Cardiac atrium fibroblast (primary cell): Measurements from ENCODE around the gene RPL23. TPM values are rescaled to one million over a fixed set of nuclear protein-coding genes. Genes with fewer than 3 reads are reported as not detected.

Source experiments
- total RNA-seq: library from RNA; depleted of rRNA; stranded (reverse); fragments of >200 nt; gene quantifications from 2 replicates; pipeline ENCODE4 v1.2.3, GENCODE V29; 2015

Gene RPL23
- total RNA-seq, result 1,484 and 1,693 TPM in 2 replicates

DNA sequence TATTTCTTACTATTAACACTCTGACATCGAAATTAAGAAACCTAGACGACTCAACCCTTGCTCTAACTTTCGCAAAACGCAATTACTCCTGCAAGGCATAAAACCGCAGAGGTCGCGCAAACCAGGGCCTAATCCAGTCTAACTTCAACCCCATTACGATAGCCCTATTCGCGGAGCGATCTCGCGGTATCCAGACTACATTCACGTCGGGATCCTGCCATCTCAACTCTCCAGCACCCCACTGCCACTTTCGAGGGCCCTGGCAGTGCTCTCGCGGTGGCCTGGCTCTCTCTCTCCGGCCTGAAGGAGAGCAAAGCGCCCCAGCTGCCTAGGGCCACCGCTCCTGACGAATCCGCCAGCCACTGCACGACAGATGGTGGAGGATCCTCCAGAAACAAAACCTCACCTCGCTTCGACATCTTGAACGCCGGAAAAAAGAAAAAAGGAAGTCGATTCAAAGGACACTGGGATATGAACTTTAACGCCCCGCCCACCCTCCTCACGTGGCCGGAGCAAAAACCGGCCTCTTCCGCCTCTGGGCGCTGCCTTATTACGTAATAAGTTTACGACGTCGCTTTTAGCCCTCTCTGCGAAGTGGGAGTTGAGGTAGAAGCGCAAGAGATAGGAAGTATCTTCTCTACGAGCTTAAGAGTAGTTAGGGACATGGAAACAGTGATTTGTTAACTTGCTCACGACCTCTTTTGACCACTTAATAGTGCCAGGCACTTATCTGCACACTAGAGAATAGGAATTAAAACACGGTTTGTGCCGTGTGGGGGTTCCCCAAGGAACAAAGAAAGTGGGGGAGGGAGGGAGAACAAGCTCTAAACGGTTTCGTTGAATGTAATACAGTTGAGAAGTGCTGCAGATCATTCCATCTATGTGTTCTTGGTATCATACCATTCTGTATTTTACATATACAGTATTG, at the start of gene RPL23:
Gene RPL23 (minus strand): TSS at position 430 of the 928 bp plus-strand sequence. CDS start 11 bp downstream, at position 419.

DNA sequence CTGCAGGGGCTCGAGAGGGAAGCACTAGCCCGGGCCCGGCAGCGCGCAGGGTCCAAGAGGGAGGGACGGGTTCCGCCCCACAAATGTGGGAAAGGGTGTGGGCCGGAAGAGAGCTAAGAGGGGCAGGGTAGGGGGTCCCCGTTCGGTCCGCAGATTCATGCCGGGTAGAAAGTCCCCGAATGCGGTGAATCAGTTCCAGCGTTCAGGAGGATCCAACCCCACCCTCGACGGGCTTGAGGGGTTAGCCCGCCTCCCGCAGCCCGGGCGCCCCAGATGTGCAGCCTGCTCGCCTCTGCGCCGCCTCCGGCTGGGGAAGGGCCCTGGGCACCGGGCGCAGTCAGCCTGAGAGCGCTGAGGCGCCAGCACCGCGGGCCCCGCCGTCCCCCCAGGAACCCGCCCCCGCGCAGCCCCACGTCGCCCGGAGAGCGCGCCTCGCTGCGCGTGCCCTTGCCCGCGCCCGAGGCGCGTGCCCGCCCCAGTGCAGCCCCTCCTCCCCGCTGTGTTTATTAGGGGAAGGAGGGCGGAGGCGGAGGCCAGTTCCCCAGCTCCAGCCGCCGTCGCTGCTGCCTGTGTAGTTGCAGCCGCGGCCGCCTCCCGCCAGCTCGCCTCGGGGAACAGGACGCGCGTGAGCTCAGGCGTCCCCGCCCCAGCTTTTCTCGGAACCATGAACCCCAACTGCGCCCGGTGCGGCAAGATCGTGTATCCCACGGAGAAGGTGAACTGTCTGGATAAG, 16.2 kb upstream of the RPL23 start, which contains the start of gene LASP1:
Gene LASP1 (plus strand): TSS at position 533 of the 733 bp plus-strand sequence. CDS start 132 bp downstream, at position 665.

DNA sequence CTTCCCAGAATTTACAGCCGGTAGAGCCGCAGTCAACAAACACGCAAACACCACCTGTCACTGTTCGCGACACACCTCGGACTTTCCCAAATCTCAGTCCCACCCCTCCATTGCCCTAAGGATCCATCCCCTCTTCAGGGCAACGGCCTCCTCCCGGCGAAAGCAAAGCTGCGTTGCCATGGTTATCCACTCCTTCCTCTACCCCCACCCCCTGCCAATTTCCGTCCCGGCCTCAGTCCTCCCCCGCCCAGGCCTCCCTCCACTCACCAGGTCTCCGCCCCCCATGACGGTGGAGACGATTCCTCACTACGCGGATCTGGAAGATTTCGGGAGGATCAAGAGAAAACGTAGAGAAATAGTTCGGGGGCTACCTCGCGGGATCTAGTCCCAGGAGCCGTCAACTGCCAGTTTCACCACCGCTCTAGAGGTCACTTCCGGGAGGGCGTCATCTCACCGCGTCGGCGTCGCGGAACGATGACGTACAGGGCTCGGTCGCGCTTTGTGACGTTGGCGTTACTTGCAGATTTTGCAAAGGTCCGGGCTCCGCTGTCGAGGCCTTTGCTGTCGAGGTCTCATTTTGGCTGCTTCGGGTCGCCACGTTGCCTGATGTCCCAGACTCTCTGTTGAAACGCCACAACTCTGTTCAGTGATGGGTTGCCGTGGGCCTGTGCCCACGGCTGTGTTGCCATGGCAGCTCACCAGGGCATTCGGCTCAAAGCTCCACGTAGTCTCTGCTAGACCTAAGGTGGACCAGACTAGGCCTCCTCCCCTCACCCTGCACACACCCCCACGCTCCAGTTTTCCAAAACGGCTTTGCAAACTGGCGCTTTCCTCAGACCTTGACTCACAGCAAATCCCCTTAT, 28.4 kb downstream of the RPL23 start, which contains the start of gene CWC25:
Gene CWC25 (minus strand): TSS at position 423 of the 863 bp plus-strand sequence. CDS start 138 bp downstream, at position 285.

DNA sequence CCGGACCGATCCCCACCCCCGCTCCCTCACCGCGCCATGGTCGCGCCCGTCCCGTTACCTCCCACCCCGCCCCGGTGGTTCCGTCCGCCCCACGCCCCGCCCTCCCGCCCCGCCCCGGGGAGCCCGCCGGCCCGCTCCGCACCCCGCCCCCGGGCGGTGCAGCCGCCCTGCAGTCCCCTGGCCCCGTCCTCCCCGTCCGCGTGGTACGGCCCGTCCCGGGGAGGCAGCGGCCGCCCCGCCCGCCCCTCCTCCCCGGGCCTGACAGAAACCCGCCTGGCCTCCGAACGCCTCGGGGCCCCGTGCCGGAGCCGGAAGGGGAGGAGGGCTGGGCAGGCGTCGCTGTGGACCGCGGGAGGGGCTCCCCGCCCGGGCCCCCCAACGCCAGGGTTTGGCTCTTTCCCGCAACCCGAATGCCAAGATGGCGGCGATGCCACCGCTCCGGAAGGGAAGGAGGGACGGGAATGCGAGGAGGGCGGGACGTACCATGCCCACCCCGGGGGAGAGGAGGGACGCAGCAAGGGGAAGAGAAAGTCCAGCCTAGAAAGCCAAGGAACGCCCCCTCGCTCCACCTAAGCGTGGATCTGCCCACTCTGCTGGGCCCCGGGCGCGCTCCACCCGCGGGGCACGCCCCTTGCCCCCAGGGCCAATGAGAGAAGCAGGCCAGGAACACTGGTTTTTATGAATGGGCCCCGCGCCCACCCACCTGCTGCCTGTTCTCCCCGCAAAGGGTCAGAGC, 53.9 kb downstream of the RPL23 start, which contains the start of gene PIP4K2B:
Gene PIP4K2B (minus strand): TSS at position 56 of the 736 bp plus-strand sequence. CDS start 132 bp downstream, outside the sequence.

Other genes with a start within 250 kb of the RPL23 start
- not detected in 2 replicates for gene SRCIN1, start 247.8 kb downstream of the RPL23 start, total RNA-seq
- gene EPOP, start 178.8 kb downstream of the RPL23 start, total RNA-seq, result 5.0 and 8.1 TPM in 2 replicates
- gene MLLT6, start 148.4 kb downstream of the RPL23 start, total RNA-seq, result 13.3 and 17.1 TPM in 2 replicates
- 5.8 and 19.0 TPM in 2 replicates for gene CISD3, start 123.4 kb downstream of the RPL23 start, total RNA-seq
- 2.9 and 4.7 TPM in 2 replicates for gene PCGF2, start 105.4 kb downstream of the RPL23 start, total RNA-seq
- gene PSMB3, start 101.0 kb downstream of the RPL23 start, total RNA-seq, result 158 and 179 TPM in 2 replicates
- 53.4 and 55.6 TPM in 2 replicates for gene PIP4K2B, start 54.2 kb downstream of the RPL23 start, total RNA-seq
- gene CWC25, start 28.4 kb downstream of the RPL23 start, total RNA-seq, result 5.2 and 13.5 TPM in 2 replicates
- 327 and 332 TPM in 2 replicates for gene LASP1, start 16.3 kb upstream of the RPL23 start, total RNA-seq
- not detected in 2 replicates for gene FBXO47, start 113.7 kb upstream of the RPL23 start, total RNA-seq